ENCODE results near the gene FKBP1A. TPM values are rescaled to one million over a fixed set of nuclear protein-coding genes. Genes with fewer than 3 reads are reported as not detected.
A peak's percentile ranks its signal among the peaks of the same experiment; 100 is the strongest.

The FKBP1A gene
- total RNA-seq, 4 donors from 2014 or later, result 99.5 to 253 (median 206) TPM

- TF ChIP-seq CTCF (IDR thresholded peaks at IDR 0.05) (no peak), POLR2A (IDR thresholded peaks at IDR 0.05) (no peak)
- no peak for DNase-seq
- H3K27ac ChIP-seq, result peak overlapping the region; percentile 98 to 100
- no peaks in the 10 kb centered on the region for H3K36me3 ChIP-seq
- intact Hi-C loops (cut with DNase I; ENCODE audit: low total_unique reads), result no loop called here
- H3K27me3 ChIP-seq, result no peaks in the 10 kb centered on the region
- H3K4me3 ChIP-seq, result no peak overlapping the region
- H3K9me3 ChIP-seq, result no peaks in the 10 kb centered on the region
- peaks cover 17 to 21% of the 10 kb centered on the region in 2 donors for H3K4me1 ChIP-seq
Measured at GRCh38 chr20:1331101-1331500, 61.8 kb downstream of the FKBP1A start.

- peak; percentile 49 to 65 for DNase-seq
- Histone ChIP-seq H3K4me1 (peaks cover 17 to 21% of the 10 kb centered on the region in 2 donors), H3K9me3 (no peaks in the 10 kb centered on the region), H3K27ac (peak overlapping the region; percentile 98 to 100), H3K27me3 (no peaks in the 10 kb centered on the region), H3K4me3 (no peak overlapping the region), H3K36me3 (no peaks in the 10 kb centered on the region)
- TF ChIP-seq CTCF (IDR thresholded peaks at IDR 0.05), result no peak
- TF ChIP-seq POLR2A (IDR thresholded peaks at IDR 0.05), result no peak
- intact Hi-C loops (cut with DNase I; ENCODE audit: low total_unique reads), result no loop called here
Measured at GRCh38 chr20:1330075-1330830, 62.6 kb downstream of the FKBP1A start.

GRCh38 chr20:1328680-1329330, 64.0 kb downstream of the FKBP1A start, which contains the start of gene SDCBP2:
SDCBP2 (minus strand) TSS chr20:1329139; CDS start chr20:1320416, 8,723 bp downstream.
- TF ChIP-seq POLR2A (IDR thresholded peaks at IDR 0.05), result no peak
- TF ChIP-seq CTCF (IDR thresholded peaks at IDR 0.05), result no peak
- Histone ChIP-seq H3K27ac (peak within 1 kb of the TSS; percentile 98 to 100), H3K36me3 (no peaks in the 10 kb centered on the region), H3K4me1 (peaks cover 21 to 22% of the 10 kb centered on the region in 2 donors), H3K27me3 (no peaks in the 10 kb centered on the region), H3K4me3 (no peak within 1 kb of the TSS), H3K9me3 (no peaks in the 10 kb centered on the region)
- intact Hi-C loops (cut with DNase I; ENCODE audit: low total_unique reads), result no loop called here
- DNase-seq, result no peak

GRCh38 chr20:1327827-1328679, 64.8 kb downstream of the FKBP1A start:
- Histone ChIP-seq H3K27me3 (no peaks in the 10 kb centered on the region), H3K27ac (peak overlapping the region; percentile 98 to 100), H3K4me3 (no peak overlapping the region), H3K9me3 (no peaks in the 10 kb centered on the region), H3K36me3 (no peaks in the 10 kb centered on the region), H3K4me1 (peaks cover 21 to 22% of the 10 kb centered on the region in 2 donors)
- TF ChIP-seq CTCF (IDR thresholded peaks at IDR 0.05) (no peak), POLR2A (IDR thresholded peaks at IDR 0.05) (no peak)
- DNase-seq, result peak in 1 of 2 donors; percentile 17
- intact Hi-C loops (cut with DNase I; ENCODE audit: low total_unique reads), result no loop called here
